ENCODE results near the gene MARCOL. TPM values are rescaled to one million over a fixed set of nuclear protein-coding genes. Genes with fewer than 3 reads are reported as not detected.

MARCOL gene
- polyA plus RNA-seq, 1 experiment, result not detected

GRCh38 chr5:148202531-148203203 lies 35.7 kb upstream of the MARCOL start, which contains the start of gene SPINK6:
TSS of gene SPINK6 (plus strand) at chr5:148203042. CDS start at chr5:148203097, 55 bp downstream.
- H3K27ac ChIP-seq (ENCODE audit: low read depth, low read length), result no peak within 1 kb of the TSS
- H3K9me3 ChIP-seq (ENCODE audit: control insufficient read depth, insufficient read depth, low read length), result no peaks in the 10 kb centered on the region
- DNase-seq (ENCODE audit: low read depth, low spot score), result no peak
- no peak for TF ChIP-seq CTCF (IDR thresholded peaks at IDR 0.05; ENCODE audit: low read depth, low read length)
- H3K27me3 ChIP-seq (ENCODE audit: control insufficient read depth, insufficient read depth, low read length), result no peaks in the 10 kb centered on the region
- POLR2A ChIA-PET, result no interaction called here
- CTCF ChIA-PET, result no interaction called here
- no peak within 1 kb of the TSS for H3K4me3 ChIP-seq (ENCODE audit: low read depth, low read length)

- Histone ChIP-seq H3K4me3 (ENCODE audit: low read depth, low read length) (no peak overlapping the region), H3K27ac (ENCODE audit: low read depth, low read length) (no peak overlapping the region), H3K9me3 (ENCODE audit: control insufficient read depth, insufficient read depth, low read length) (no peaks in the 10 kb centered on the region), H3K27me3 (ENCODE audit: control insufficient read depth, insufficient read depth, low read length) (no peaks in the 10 kb centered on the region)
- ChIA-PET POLR2A (no interaction called here), CTCF (no interaction called here)
- TF ChIP-seq CTCF (IDR thresholded peaks at IDR 0.05; ENCODE audit: low read depth, low read length), result no peak
- DNase-seq (ENCODE audit: low read depth, low spot score), result no peak
These were observed 33.1 kb upstream of the MARCOL start for GRCh38 chr5:148205044-148205806.

GRCh38 chr5:148205865-148206264 lies 32.5 kb upstream of the MARCOL start:
- Histone ChIP-seq H3K4me3 (ENCODE audit: low read depth, low read length) (no peak overlapping the region), H3K9me3 (ENCODE audit: control insufficient read depth, insufficient read depth, low read length) (no peaks in the 10 kb centered on the region), H3K27me3 (ENCODE audit: control insufficient read depth, insufficient read depth, low read length) (no peaks in the 10 kb centered on the region), H3K27ac (ENCODE audit: low read depth, low read length) (no peak overlapping the region)
- ChIA-PET POLR2A (no interaction called here), CTCF (no interaction called here)
- TF ChIP-seq CTCF (IDR thresholded peaks at IDR 0.05; ENCODE audit: low read depth, low read length), result no peak
- DNase-seq (ENCODE audit: low read depth, low spot score), result no peak

- Histone ChIP-seq H3K4me3 (ENCODE audit: low read depth, low read length) (no peak overlapping the region), H3K27me3 (ENCODE audit: control insufficient read depth, insufficient read depth, low read length) (no peaks in the 10 kb centered on the region), H3K9me3 (ENCODE audit: control insufficient read depth, insufficient read depth, low read length) (no peaks in the 10 kb centered on the region), H3K27ac (ENCODE audit: low read depth, low read length) (no peak overlapping the region)
- no peak for TF ChIP-seq CTCF (IDR thresholded peaks at IDR 0.05; ENCODE audit: low read depth, low read length)
- DNase-seq (ENCODE audit: low read depth, low spot score), result no peak
- ChIA-PET CTCF (no interaction called here), POLR2A (no interaction called here)
These were observed 31.7 kb upstream of the MARCOL start for GRCh38 chr5:148206620-148207019.

- DNase-seq (ENCODE audit: low read depth, low spot score), result no peak
- CTCF ChIA-PET, result no interaction called here
- H3K27me3 ChIP-seq (ENCODE audit: control insufficient read depth, insufficient read depth, low read length), result no peaks in the 10 kb centered on the region
- H3K27ac ChIP-seq (ENCODE audit: low read depth, low read length), result no peak overlapping the region
- H3K4me3 ChIP-seq (ENCODE audit: low read depth, low read length), result no peak overlapping the region
- POLR2A ChIA-PET, result no interaction called here
- no peak for TF ChIP-seq CTCF (IDR thresholded peaks at IDR 0.05; ENCODE audit: low read depth, low read length)
- no peaks in the 10 kb centered on the region for H3K9me3 ChIP-seq (ENCODE audit: control insufficient read depth, insufficient read depth, low read length)
These were observed 30.1 kb upstream of the MARCOL start for GRCh38 chr5:148208226-148208625.
